HG03025 (cell line): Measurements from ENCODE around the gene TENT4A.
A peak's percentile ranks its signal among the peaks of the same experiment; 100 is the strongest.

ENCODE experiments used
- ATAC-seq: cut with Tn5 transposase; IDR thresholded peaks from one replicate; pipeline ENCODE4 v1.9.1; 2021; ENCODE audit warnings: mild to moderate bottlenecking, moderate library complexity; ENCODE audit not compliant: unreplicated experiment, low FRiP score

Gene TENT4A

GRCh38 chr5:6730807-6731206 lies 17.6 kb downstream of the TENT4A start:
- no peak for ATAC-seq

- no peak for ATAC-seq
Observed at GRCh38 chr5:6731465-6732237, 18.4 kb downstream of the TENT4A start.

- ATAC-seq: no peak
Observed at GRCh38 chr5:6732634-6733410, 19.6 kb downstream of the TENT4A start.

- ATAC-seq: no peak
Observed at GRCh38 chr5:6733411-6734242, 20.4 kb downstream of the TENT4A start.

- no peak for ATAC-seq
Observed at GRCh38 chr5:6734243-6734700, 21.0 kb downstream of the TENT4A start.

- ATAC-seq: peak; percentile 30
Observed at GRCh38 chr5:6734781-6735180, 21.5 kb downstream of the TENT4A start.

- no peak for ATAC-seq
Observed at GRCh38 chr5:6736106-6736505, 22.9 kb downstream of the TENT4A start.

GRCh38 chr5:6736524-6737042 lies 23.4 kb downstream of the TENT4A start:
- ATAC-seq: no peak

GRCh38 chr5:6737043-6737941 lies 24.1 kb downstream of the TENT4A start:
- ATAC-seq: peak; percentile 59

- no peak for ATAC-seq
Observed at GRCh38 chr5:6739603-6740002, 26.4 kb downstream of the TENT4A start.

GRCh38 chr5:6740586-6741150 lies 27.4 kb downstream of the TENT4A start:
- no peak for ATAC-seq

GRCh38 chr5:6742081-6742758 lies 29.0 kb downstream of the TENT4A start:
- ATAC-seq: no peak

GRCh38 chr5:6743161-6743560 lies 29.9 kb downstream of the TENT4A start:
- no peak for ATAC-seq

GRCh38 chr5:6744841-6745705 lies 31.8 kb downstream of the TENT4A start:
- no peak for ATAC-seq

GRCh38 chr5:6745706-6746222 lies 32.5 kb downstream of the TENT4A start:
- ATAC-seq: no peak

GRCh38 chr5:6746244-6746643 lies 33.0 kb downstream of the TENT4A start:
- no peak for ATAC-seq

- no peak for ATAC-seq
Observed at GRCh38 chr5:6747103-6747502, 33.9 kb downstream of the TENT4A start.

- ATAC-seq: no peak
Observed at GRCh38 chr5:6748142-6748541, 34.9 kb downstream of the TENT4A start.
